B cell (primary cell): ENCODE measurements around the gene AQP5. TPM values are rescaled to one million over a fixed set of nuclear protein-coding genes. Genes with fewer than 3 reads are reported as not detected.

Experiments
- ATAC-seq: fragments of 200-7000 bp; cut with Tn5 transposase; one replicate; pipeline ENCODE4 v1.10.0; 2021; ENCODE audit warnings: low read depth, mild to moderate bottlenecking, moderate number of reproducible peaks, moderate library complexity
- CTCF ChIA-PET: fragments of 350-600 bp; sonication (Branson Sonifier 250); formaldehyde crosslinking; loops from one replicate; lab custom pipeline; 2021; ENCODE audit warnings: antibody characterized with exemption, inconsistent platforms; lab: Charles Lee
- POLR2A ChIA-PET: fragments of 350-600 bp; sonication (Branson Sonifier 250); formaldehyde crosslinking; loops from one replicate; lab custom pipeline; 2021; ENCODE audit warnings: antibody characterized with exemption; lab: Charles Lee
- DNase-seq: peaks from one replicate; pipeline ENCODE4 v3.0.0; 2013
- H2AFZ ChIP-seq: 2 replicates; pipeline ENCODE4 v1.6.1; 2012; ENCODE audit warnings: mild to moderate bottlenecking, low read depth, low read length; ENCODE audit not compliant: insufficient read depth, poor library complexity, severe bottlenecking
- H3K27ac ChIP-seq, 2 donors: 1 replicate in 1 of 2; 2 replicates in 1 of 2; pipeline ENCODE4 v1.5.1; 2012 to 2013; ENCODE audit warnings: low read length in 2 of 2, mild to moderate bottlenecking in 2 of 2, moderate library complexity in 1 of 2
- H3K27me3 ChIP-seq, 4 experiments: fragments of 200-600 bp in 1 of 4; sonication (generic) in 1 of 4; replicated peaks in 1 of 4; 1 replicate in 2 of 4; 2 replicates in 2 of 4; pipeline versions ENCODE4 v1.6.1 to v1.7.0; 2013 to 2016; ENCODE audit warnings: low read length in 3 of 4, mild to moderate bottlenecking in 2 of 4, mixed read lengths in 1 of 4, moderate library complexity in 1 of 4; ENCODE audit not compliant: insufficient read depth in 4 of 4, control insufficient read depth in 3 of 4; ENCODE audit errors: control extremely low read depth in 1 of 4
- H3K36me3 ChIP-seq, 2 experiments: replicated peaks in 1 of 2; 1 replicate in 1 of 2; 2 replicates in 1 of 2; pipeline versions ENCODE4 v1.6.1 to v1.7.1; 2013; ENCODE audit warnings: low read length in 1 of 2; ENCODE audit not compliant: insufficient read depth in 2 of 2, control insufficient read depth in 1 of 2; ENCODE audit errors: control extremely low read depth in 1 of 2, extremely low read depth in 1 of 2
- H3K4me1 ChIP-seq, 2 donors: fragments of 200-600 bp in 1 of 2; sonication (generic) in 1 of 2; 1 replicate in 1 of 2; 2 replicates in 1 of 2; pipeline versions ENCODE4 v1.5.1 to v1.6.1; 2013 to 2017; ENCODE audit warnings: low read length in 2 of 2; ENCODE audit not compliant: control insufficient read depth in 2 of 2, insufficient read depth in 2 of 2
- H3K4me2 ChIP-seq: replicated peaks from 2 replicates; pipeline ENCODE3; 2012; ENCODE audit warnings: mild to moderate bottlenecking, low read depth, low read length; ENCODE audit not compliant: poor library complexity, severe bottlenecking
- H3K4me3 ChIP-seq, 5 experiments: fragments of 200-600 bp in 1 of 5; sonication (generic) in 1 of 5; 1 replicate in 3 of 5; 2 replicates in 2 of 5; pipeline versions ENCODE4 v1.5.1 to v1.7.0; 2011 to 2016; ENCODE audit warnings: low read length in 4 of 5, mild to moderate bottlenecking in 4 of 5, low read depth in 2 of 5, control low read depth in 1 of 5, moderate library complexity in 1 of 5; ENCODE audit not compliant: insufficient read depth in 1 of 5; ENCODE audit errors: control extremely low read depth in 1 of 5, extremely low read depth in 1 of 5
- H3K79me2 ChIP-seq: fragments of 200-600 bp; sonication (generic); one replicate; pipeline ENCODE4 v1.6.0; 2016; ENCODE audit warnings: low read length; ENCODE audit not compliant: control insufficient read depth, insufficient read depth
- H3K9ac ChIP-seq: fragments of 200-600 bp; sonication (generic); 2 replicates; pipeline ENCODE4 v1.6.1; 2017; ENCODE audit warnings: mild to moderate bottlenecking, low read length, moderate library complexity
- H3K9me3 ChIP-seq, 3 donors: one replicate each; pipeline versions ENCODE4 v1.6.1 to v1.7.1; 2013; ENCODE audit warnings: low read length in 2 of 3; ENCODE audit not compliant: control insufficient read depth in 2 of 3, insufficient read depth in 1 of 3; ENCODE audit errors: control extremely low read depth in 1 of 3
- H4K20me1 ChIP-seq: 2 replicates; pipeline ENCODE4 v1.6.0; 2012; ENCODE audit warnings: mild to moderate bottlenecking, low read length; ENCODE audit not compliant: insufficient read depth, control insufficient read depth, poor library complexity, severe bottlenecking
- H3K27ac Mint-ChIP-seq: one replicate; pipeline ENCODE4 v1.8.0; 2021; ENCODE audit warnings: mixed read lengths
- H3K27me3 Mint-ChIP-seq: one replicate; pipeline ENCODE4 v1.8.0; 2021; ENCODE audit warnings: mixed read lengths
- H3K4me1 Mint-ChIP-seq: one replicate; pipeline ENCODE4 v1.8.0; 2021; ENCODE audit warnings: mixed read lengths
- H3K4me3 Mint-ChIP-seq: one replicate; pipeline ENCODE4 v1.8.0; 2021; ENCODE audit warnings: mixed read lengths
- H3K9me3 Mint-ChIP-seq: one replicate; pipeline ENCODE4 v1.8.0; 2022; ENCODE audit warnings: mixed read lengths; ENCODE audit not compliant: insufficient read depth
- EZH2 ChIP-seq: IDR thresholded peaks from 2 replicates; pipeline ENCODE4 v1.6.1; 2012; ENCODE audit warnings: borderline replicate concordance, low read depth, mild to moderate bottlenecking, moderate library complexity, low read length; ENCODE audit not compliant: insufficient read depth, poor library complexity, severe bottlenecking
- WGBS: methylation state at CpG from one replicate; pipeline ENCODE4 v1.1.5; 2013; ENCODE audit warnings: missing lambda C conversion rate; ENCODE audit not compliant: insufficient coverage; 5-methylcytosine and 5-hydroxymethylcytosine counted together
- intact Hi-C: fragments of 100-400 bp; cut with micrococcal nuclease; formaldehyde crosslinking; loops from one replicate; pipeline ENCODE4 v1.10.0; 2022
- polyA plus RNA-seq: library from polyadenylated mRNA; depleted of rRNA; stranded (reverse); fragments of >200 nt; gene quantifications from 2 replicates; pipeline ENCODE4 v1.2.3, GENCODE V29; 2012
- total RNA-seq, 2 donors: library from RNA; stranded (reverse); fragments of 120-200 nt in 1 of 2; gene quantifications; 1 replicate in 1 of 2; 2 replicates in 1 of 2; pipeline versions ENCODE4 v1.2.3 to v1.2.4, GENCODE V29; 2013 to 2022
- TF ChIP-seq, protein P1 (sequence below): fragments of 200-600 bp; IDR thresholded peaks from one replicate; pipeline ENCODE4 v1.8.0; 2022; ENCODE audit warnings: antibody characterized with exemption, mild to moderate bottlenecking

AQP5 gene
- total and polyA plus RNA-seq, 2 donors (not counting 1 experiment from before 2014, with no cell fraction given) = not detected

DNA sequence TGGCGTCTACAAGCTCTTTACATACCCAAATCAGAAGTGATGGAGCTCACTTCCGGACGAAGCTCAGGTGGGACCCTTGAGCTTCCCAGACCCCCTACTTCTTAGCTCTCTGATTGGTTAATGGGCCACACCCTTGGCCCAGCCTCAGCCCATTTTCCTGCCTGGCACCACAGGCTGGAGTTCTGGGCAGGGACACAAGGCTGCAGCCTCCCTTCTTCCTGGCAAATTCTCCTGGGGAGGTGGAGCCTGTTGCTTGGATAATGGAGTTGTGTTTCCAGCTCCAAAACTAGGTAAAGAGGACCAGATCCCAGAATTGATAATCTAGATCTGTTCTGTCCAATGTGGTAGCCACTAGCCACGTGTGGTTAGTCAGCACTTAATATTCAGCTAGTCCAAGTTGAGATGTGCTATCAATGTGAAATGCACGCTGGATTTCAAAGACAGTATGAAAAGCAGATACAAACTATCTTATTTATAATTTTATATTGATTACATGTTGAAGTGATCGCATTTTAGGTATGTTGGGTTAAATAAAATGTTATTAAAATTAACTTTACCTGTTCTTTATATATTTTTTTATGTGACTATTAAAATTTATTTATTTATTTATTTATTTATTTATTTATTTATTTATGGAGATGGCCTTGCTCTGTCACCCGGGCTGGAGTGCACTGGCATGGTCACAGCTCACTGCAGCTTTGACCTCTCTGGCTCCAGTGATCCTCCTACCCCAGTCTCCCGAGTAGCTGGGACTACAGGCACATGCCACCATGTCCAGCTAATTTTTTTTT, 45.3 kb upstream of the AQP5 start:
- ChIA-PET CTCF (interaction anchor here (0.6 to 1.6 kb wide), 4 partner anchors 21 to 256 kb away, joined by 3 to 10 read pairs (median 4); no protein-coding TSS in a partner anchor), POLR2A (no interaction called here)
- Histone ChIP-seq H3K9ac (no peak overlapping the region), H3K4me3 (no peak overlapping the region), H3K9me3 (no peaks in the 10 kb centered on the region), H3K27ac (no peak overlapping the region), H4K20me1 (no peaks in the 10 kb centered on the region), H3K27me3 (peaks cover 0 to 4% (median 0%) of the 10 kb centered on the region in 4 experiments), H3K4me1 (no peaks in the 10 kb centered on the region), H2AFZ (no peak overlapping the region), H3K79me2 (no peaks in the 10 kb centered on the region), H3K36me3 (no peaks in the 10 kb centered on the region), H3K4me2 (no peak overlapping the region)
- peaks cover 16% of the 10 kb centered on the region for H3K27me3 Mint-ChIP-seq
- DNase-seq (no peak), ATAC-seq (no peak)
- no peak for TF ChIP-seq EZH2
- TF ChIP-seq, protein P1, sequence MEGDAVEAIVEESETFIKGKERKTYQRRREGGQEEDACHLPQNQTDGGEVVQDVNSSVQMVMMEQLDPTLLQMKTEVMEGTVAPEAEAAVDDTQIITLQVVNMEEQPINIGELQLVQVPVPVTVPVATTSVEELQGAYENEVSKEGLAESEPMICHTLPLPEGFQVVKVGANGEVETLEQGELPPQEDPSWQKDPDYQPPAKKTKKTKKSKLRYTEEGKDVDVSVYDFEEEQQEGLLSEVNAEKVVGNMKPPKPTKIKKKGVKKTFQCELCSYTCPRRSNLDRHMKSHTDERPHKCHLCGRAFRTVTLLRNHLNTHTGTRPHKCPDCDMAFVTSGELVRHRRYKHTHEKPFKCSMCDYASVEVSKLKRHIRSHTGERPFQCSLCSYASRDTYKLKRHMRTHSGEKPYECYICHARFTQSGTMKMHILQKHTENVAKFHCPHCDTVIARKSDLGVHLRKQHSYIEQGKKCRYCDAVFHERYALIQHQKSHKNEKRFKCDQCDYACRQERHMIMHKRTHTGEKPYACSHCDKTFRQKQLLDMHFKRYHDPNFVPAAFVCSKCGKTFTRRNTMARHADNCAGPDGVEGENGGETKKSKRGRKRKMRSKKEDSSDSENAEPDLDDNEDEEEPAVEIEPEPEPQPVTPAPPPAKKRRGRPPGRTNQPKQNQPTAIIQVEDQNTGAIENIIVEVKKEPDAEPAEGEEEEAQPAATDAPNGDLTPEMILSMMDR = no peak
- intact Hi-C loops = no loop called here
- no peak overlapping the region for H3K4me3 Mint-ChIP-seq
- H3K27ac Mint-ChIP-seq = no peak overlapping the region
- H3K9me3 Mint-ChIP-seq = no peaks in the 10 kb centered on the region
- no peaks in the 10 kb centered on the region for H3K4me1 Mint-ChIP-seq
- 90% methylated on average over 3 of the region's 8 CpGs for WGBS

DNA sequence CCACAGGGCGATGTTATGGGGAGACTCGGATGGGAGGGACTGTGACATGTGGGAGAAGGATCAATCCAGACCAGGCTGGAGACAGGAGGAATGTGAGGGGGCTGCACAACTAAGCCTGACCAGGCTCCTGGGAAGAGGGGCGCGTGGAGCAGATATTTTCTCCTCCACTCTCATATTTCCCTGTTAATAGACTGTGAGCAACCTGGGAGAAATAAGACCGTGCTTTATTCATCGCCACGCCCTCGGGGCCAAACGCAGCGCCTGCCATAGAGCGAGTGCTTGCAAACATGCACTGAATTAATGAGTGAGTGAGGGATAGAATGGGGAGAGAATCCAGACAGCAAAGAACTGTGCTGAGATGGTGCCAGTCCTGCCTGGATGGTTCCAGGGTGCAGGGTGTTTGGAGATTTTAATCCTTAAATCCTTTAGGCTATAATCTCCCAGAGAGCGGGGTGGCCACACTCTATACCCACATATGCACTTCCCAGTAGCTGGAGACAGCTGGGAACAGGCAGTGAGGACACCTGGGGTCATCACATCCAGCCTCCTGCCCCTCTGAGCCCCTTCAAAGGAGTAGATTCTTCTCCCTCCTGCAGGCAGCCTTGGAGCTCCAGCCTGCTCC, 44.4 kb upstream of the AQP5 start:
- DNase-seq (no peak), ATAC-seq (no peak)
- Histone ChIP-seq H3K4me1 (no peaks in the 10 kb centered on the region), H3K79me2 (no peaks in the 10 kb centered on the region), H3K27ac (no peak overlapping the region), H2AFZ (no peak overlapping the region), H3K27me3 (peaks cover 0 to 4% (median 0%) of the 10 kb centered on the region in 4 experiments), H3K4me2 (no peak overlapping the region), H3K9ac (no peak overlapping the region), H3K9me3 (no peaks in the 10 kb centered on the region), H4K20me1 (no peaks in the 10 kb centered on the region), H3K36me3 (no peaks in the 10 kb centered on the region), H3K4me3 (no peak overlapping the region)
- 96% methylated on average over 4 of the region's 12 CpGs for WGBS
- no peak overlapping the region for H3K4me3 Mint-ChIP-seq
- H3K27ac Mint-ChIP-seq = no peak overlapping the region
- no peak for TF ChIP-seq EZH2
- TF ChIP-seq, protein P1 = no peak
- CTCF ChIA-PET = interaction anchor here (1.6 kb wide), 1 partner anchor 20 kb away, joined by 3 read pairs; no protein-coding TSS in a partner anchor
- no peaks in the 10 kb centered on the region for H3K4me1 Mint-ChIP-seq
- H3K27me3 Mint-ChIP-seq = peaks cover 13% of the 10 kb centered on the region
- H3K9me3 Mint-ChIP-seq = no peaks in the 10 kb centered on the region
- POLR2A ChIA-PET = no interaction called here
- intact Hi-C loops = no loop called here
